Stimulated activated CD8-positive, alpha-beta memory T cell treated with anti-CD3 and anti-CD28 coated beads, Interleukin-2, amount 100 ng/mL, for 1 hour (primary cell): Measurements from ENCODE around the gene MRPS26.
A peak's percentile ranks its signal among the peaks of the same experiment; 100 is the strongest.
"Not testable (repeated sequence)": the region's sequence is repeated elsewhere in the genome, so short reads cannot be mapped to it uniquely, and the experiment has no call there.

Experiments used
- DNase-seq, 2 donors: peaks; one replicate each; pipeline ENCODE4 v3.0.0-alpha.2; 2020; ENCODE audit warnings: low read depth in 2 of 2

Gene MRPS26

DNA sequence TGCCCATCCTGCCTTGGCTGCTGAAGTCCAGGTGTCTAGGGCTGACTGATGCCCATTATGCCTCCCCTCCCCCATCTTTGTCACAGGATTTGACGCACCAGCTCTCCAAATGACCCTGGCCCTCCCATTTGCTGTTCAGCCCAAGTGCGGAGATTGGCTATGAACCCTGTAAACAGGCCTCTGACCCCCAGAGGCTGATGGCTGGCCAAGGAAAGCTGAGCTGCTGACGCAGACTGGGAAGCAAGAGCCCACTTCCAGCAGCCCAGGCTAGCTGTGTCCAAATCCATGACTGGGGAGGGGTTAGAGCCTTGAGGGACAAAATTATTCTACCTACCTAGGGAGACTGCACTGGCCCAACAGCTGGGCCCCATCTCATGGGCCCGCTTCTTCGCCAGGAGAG, 3.2 kb upstream of the MRPS26 start:
- no peak for DNase-seq

DNA sequence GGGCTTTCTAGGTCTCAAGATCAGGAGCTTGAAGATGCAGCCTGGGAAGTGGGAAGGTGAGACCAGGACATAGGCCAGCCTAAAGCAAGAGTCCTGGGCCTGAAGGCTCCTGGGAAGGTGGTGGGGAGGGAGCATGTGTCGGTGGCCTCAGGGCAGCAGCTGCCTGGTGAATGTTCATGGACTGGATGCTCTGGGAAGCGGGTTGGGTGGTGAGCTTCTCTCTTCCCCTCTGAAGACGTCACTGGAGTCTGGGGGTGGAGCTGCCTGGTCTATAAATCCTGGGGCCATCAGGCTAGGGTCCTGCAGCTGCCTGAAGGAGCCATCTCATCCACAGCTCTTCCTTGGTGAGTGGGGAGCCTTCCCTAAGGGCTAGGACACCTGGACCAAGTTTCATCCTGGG, 2.5 kb upstream of the MRPS26 start, which contains the start of gene GNRH2:
Gene GNRH2, plus strand, starts transcription at position 301 of the 400 bp plus-strand sequence. CDS start 793 bp downstream, outside the sequence.
- DNase-seq: no peak

DNA sequence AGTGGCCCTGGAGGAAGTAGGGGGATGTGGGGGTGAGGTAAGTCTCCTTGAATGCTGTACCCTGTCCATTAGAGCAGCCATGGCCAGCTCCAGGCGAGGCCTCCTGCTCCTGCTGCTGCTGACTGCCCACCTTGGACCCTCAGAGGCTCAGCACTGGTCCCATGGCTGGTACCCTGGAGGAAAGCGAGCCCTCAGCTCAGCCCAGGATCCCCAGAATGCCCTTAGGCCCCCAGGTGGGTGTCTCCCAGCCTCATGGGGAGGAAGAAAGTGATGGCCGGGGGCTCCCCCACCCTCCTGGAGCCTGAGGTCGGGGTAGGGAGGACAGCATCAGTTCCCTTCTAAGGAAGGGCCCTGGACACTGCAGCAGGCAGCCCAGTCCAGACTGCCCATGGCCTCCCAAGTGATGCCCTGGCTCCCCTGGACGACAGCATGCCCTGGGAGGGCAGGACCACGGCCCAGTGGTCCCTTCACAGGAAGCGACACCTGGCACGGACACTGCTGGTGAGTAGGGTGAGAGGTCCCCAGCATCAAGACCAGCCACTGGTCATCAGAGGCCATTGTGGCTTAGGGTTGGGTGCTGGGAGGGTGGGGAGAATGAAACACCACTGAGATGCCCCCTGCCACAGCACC, 1.4 kb upstream of the MRPS26 start:
- DNase-seq: no peak

DNA sequence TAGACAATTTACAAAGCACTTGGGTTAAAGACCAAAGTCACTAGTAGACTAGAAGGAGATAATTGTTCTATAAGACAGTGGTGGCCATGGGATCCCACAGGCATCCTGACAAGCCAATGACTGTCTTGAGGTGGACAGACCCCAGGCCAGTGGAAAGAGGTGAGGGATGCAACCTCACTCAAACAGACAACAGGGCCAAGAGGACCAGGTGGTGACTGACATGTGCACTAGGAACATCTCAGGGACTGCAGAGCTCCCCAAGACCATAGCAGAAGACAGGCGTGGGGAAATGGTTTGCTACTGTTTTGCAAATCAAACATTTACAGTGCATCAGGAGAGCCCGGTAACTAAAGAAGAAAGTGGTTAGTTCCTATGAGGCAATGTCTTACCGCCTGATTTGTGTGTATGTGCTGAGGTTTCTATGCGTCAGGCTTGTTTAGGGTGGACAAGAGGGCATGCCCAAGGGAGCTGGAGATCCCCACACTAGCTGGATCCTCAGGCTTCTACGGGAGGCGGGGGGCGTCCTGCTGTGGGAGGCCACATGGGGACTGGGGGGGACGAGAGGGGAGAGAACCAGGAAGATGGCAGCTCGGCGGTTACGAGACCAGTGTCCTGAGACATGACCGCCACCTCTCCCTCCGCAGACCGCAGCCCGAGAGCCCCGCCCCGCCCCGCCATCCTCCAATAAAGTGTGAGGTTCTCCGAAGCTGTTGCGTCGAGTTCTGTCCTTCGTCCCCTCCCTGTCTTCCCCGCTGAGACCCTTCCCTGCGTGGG, 623 bp upstream of the MRPS26 start:
- peak in 1 of 2 donors; percentile 4 for DNase-seq

DNA sequence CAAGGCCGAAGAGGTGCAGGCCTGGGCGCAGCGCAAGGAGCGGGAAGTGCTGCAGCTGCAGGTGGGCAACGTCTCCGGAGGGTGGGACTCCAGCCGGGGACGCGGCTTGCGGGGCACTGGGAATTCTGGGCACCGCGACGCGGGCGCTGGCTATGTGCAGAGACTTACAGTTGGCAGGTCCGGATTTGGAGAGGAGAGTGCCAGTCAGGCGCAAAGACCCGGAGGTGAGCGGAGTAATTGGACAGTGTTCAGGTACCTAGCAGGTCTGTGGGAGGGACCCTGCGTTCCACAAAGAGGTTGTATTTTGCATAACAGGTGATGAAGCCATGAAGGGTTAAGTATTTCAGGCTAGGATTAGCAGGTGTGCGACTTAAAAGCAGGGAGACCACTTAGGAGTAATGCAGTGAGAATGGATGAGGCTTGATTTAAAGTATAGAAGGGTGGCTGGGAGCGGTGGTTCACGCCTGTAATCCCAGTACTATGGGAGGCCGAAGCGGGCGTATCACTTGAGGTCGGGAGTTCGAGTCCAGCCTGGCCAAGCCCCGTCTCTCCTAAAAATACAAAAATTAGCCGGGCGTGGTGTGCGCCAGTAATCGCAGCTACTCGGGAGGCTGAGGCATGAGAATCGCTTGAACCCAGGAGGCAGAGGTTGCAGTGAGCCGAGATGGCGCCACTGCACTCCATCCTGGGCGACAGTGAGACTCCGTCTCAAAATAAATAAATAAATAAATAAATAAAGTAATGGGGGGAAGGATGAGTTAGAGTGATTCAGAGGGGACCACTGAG, 1.0 kb downstream of the MRPS26 start:
- DNase-seq: no peak

DNA sequence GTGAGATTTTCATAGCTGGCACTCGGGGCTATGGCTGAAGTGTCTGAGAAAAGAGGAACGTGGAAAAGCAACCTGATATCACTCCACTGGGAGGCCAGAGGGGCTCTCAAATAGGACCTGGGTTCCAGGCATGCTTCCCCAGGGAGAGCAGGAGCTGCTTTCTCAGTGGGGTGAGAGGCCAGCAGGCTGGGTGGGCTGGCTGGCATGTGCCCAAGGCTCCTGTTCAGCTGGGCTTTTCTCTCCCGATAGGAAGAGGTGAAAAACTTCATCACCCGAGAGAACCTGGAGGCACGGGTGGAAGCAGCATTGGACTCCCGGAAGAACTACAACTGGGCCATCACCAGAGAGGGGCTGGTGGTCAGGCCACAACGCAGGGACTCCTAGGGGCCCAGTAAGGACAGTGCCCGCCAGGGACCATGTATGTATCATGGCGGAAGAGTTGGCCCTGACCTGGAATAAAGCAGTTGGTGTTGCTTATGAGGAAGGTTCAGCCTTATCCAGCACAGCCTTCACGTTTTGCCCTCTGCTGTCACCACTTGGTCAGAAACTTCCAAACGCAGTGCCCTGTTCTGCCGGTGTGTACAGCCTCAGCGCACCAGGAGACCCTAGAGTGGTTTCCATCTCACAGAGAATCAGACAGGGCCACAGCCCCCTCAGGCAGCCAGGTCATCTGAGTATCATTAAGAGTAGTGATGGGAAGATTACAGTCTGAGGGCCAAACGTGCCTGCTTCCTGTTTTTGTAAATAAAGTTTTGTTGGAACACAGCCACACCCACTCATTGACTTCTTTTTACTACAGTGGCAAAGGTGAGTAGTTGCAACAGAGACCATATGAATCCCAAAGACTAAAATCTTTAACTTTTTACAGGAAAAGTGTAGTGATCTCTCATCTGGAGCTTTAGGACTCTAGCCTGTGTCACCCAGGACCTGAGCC, 1.9 kb downstream of the MRPS26 start:
- DNase-seq: no peak

DNA sequence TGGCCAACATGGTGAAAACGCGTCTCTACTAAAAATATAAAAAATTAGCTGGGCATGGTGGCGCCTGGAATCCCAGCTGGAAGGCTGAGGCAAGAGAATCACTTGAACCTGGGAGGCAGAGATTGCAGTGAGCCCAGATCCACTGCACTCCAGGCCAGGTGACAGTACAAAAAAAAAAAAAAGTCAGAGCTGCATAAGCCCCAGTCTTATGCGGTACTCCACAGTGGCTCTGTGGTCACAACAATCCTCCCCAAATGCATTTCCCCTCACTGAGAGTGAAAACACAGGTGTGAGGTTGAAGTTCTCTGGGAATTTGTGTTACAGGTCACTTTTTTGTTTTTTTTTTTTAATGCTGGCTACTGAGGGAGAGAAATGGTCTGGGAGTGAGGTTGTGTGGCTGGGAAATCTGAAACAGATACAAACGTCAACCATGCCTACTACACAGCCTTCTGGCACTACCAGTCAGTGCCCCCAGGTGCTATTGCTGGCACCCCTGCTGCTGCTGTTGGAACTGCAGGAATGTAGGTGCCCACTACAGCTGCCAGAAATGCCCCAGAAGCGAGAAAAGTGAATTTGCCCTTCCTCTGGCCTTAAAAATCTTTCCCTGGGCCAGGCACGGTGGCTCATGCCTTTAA, 5.7 kb downstream of the MRPS26 start:
- no peak for DNase-seq

DNA sequence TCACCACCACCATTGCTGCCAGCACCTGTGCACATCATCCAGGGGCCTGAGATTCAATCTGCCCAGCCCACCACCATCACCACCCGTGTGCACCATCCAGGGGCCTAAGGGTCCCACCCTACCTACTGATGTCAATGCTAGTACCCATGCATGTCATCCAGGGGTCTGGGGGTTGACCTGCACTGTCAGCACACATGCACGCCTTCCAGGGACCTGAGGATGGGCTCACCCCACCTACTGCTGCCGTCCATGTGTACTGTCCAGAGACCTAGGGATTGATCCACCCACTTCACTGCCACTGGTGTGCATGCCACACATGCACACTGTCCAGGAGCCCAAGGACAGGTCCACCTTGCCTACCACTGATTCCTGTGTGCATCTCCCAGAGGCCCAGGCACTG, 13.6 kb downstream of the MRPS26 start:
- no peak for DNase-seq

DNA sequence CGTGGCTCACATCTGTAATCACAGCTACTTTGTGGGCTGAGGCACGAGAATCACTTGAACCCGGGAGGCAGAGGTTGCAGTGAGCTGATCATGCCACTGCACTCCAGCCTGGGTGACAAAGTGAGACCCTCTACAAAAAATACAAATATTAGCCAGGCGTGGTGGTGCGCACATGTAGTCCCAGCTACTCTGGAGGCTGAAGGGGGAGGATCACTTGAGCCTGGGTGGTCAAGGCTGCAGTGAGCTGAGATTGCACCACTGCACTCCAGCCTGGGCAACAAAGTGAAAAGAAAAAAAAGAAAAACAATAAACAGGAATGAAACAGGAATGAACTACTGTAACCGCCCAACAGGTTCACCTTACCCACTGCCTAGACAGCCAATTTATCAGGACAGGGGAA, 18.3 kb downstream of the MRPS26 start:
- DNase-seq: not testable (repeated sequence)

DNA sequence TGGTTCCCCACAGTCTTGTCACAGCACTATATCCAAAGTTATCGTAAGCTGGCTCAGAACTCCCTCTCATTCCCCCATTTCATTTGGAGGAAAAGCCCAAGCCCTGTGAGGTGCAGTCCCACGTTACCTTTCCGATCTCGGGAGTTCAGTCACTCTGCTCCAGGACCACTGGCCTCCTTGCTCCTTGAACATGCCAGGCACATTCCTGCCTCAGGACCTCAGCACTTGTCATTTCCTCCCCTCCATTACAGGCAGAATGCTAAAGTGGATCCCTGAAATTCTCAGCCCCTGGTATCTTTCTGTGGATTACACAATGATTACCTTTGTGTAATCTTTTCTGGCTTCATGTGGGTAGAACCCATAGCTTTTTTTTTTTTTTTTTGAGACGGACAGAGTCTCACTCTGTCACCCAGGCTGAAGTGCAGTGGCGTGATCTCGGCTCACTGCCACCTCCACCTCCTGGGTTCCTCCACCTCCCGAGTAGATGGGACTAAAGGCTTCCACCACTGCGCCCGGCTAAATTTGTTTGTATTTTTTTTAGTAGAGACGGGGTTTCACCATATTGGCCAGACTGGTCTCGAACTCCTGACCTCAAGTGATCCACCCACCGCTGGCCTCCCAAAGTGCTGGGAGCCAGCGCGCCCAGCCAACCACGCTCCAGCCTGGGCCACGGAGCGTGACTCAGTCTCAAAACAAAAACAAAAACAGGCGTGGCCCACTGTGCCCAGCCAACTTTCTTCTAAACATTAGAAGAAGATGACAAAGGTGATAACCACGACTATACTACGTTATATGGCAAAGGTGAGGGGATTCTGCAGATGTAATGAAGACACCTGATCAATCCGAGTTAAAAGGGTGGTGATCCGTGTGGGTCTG, 21.5 kb downstream of the MRPS26 start:
- DNase-seq: no peak

DNA sequence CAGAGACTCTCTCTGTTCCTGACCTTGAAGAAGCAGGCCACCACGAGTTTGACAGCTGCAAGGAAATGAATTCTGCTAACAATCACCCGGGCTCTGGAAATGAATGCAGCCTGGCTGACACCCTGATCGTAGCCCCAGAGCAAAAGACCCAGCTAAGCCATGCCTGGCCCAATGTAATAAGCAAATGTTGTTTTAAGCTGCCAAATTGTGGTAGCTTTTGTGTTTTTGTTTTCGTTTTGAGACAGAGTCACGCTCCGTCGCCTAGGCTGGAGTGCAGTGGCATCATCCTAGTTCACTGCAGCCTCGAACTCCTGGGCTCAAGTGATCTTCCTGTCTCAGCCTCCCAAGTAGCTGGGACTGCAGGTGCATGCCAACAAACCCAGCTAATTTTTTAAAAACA, 22.2 kb downstream of the MRPS26 start:
- DNase-seq: no peak

DNA sequence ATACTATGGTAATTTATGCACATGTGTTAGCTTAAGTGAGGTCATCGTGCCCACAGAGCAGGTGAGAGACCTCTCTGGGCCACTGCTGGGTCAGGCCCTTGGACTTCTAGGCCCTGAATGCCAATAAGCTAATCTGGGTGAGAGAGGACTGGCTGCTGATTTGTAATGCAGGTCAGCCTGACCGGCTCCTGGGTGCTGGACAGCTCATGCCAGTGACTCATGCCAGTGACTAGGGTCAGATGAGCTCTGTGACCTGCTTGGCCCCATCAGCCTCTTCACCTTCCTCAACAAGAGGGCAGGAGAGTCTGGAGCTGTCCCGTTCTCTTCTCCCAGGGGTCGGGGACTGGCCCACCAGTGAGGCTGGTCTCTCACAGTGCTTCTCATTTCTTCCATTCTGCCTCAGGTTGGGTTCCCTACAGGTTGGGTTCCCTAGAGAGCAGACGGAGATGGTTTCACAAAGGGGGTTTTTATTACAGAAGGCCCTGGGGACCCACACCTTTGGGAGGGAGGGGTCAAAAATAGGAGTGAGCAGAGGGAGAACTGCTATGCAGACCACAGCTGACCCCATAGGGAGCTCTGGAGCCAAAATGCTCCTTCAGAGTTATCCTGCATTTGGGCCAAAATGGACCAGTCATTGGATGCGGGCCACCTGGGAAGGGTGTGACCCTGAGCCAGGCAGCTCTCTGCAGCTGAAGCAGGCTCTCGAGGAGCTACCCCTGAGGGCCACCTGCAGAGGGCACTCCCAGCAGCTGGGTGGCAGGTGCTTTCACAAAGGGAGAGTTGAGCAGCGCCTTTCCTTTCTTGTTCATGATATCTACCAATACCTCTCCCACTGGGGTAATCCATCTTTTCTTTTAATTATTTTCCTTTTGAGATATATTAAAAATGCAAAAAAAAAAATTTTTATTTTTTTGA, 23.4 kb downstream of the MRPS26 start:
- DNase-seq: no peak

DNA sequence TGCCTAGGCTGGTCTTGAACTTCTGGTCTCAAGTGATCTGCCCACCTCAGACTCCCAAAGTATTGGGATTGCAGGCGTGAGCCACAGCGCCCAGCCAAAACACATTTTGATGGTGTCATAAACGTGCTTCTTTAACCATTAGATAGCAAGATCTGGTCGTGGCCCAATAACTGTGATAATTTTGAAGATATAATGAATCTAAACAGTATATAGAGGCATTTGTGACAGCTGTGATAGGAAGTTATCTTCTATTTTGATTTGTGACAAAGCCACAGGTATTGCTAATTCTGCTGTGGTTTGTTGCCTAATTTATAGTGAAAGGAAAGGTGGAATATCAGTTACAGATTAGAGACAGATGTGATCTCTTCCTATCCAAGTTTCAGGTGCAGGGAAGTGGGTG, 24.9 kb downstream of the MRPS26 start:
- no peak for DNase-seq

DNA sequence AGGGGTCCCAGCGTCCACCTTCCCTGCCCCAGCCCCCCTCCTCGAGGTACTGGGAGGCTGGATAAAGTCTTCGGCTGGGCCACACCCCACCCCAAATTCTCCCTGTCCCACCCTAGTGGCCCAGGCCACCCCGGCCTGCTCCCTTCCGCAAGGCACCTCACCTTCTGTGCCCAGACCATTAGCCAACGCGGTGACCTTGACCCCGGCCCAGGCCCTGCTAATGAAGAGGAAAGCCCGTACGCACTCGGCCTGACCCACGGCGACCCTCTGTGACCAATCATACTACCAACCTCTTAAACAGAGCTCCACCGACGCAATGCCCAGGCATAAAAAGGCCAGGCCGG, 25.4 kb downstream of the MRPS26 start:
- DNase-seq: no peak

DNA sequence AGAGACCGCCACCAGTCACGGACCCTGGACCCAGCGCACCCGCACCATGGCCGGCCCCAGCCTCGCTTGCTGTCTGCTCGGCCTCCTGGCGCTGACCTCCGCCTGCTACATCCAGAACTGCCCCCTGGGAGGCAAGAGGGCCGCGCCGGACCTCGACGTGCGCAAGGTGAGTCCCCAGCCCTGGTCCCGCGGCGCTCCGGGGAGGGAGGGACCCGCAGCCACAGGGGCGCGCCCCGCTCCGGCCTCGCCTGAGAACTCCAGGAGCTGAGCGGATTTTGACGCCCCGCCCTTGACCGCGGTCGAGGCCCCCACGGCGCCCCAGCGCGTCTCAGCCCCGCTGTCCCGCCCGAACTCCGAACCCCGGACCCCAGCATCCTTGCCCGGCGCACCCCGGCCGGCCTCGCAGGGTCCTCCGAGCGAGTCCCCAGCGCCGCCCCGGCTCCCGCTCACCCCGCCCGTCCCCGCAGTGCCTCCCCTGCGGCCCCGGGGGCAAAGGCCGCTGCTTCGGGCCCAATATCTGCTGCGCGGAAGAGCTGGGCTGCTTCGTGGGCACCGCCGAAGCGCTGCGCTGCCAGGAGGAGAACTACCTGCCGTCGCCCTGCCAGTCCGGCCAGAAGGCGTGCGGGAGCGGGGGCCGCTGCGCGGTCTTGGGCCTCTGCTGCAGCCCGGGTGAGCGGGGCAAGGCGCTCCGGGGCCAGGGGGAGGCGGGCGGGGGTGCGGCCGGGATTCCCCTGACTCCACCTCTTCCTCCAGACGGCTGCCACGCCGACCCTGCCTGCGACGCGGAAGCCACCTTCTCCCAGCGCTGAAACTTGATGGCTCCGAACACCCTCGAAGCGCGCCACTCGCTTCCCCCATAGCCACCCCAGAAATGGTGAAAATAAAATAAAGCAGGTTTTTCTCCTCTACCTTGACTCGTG, 26.0 kb downstream of the MRPS26 start, which contains the start of gene OXT:
Gene OXT, plus strand, starts transcription at position 11 of the 920 bp plus-strand sequence. Its CDS starts 36 bp downstream, at position 47.
- DNase-seq: peak; percentile 44 to 54

DNA sequence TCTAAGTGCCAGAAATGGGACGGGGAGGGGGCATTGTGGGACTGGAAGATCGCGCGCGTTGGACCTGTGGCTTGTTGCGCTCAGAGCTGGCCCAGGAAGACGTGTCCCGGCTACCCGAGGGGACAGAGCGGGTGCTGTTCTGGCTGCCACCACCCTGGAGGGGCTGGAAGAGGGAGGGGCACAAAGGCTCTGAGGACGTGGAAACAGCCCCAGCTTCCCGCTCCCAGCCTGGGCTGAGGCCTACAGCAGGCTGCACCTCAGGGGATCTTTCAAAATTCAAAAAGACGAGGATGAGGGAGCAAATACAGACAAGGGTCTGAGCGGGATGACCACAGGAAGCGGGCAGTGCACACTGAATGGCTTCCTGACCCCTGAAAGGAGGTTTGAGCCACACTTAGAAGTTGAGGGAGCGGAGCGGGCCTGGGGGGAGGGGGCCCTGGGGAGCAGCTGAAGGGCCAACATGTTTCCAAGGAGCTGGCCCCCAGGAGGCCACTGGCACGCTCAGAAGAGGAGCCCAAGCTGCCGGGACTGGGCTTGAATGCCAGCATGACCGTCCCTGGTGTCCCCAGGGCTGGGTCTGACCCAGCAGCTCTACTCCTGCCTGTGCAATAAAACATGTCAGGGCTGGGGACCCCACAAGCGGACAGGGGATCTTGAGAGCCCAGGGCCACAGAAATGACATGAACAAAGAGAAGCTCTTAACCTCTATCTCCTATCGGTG, 26.8 kb downstream of the MRPS26 start:
- no peak for DNase-seq

DNA sequence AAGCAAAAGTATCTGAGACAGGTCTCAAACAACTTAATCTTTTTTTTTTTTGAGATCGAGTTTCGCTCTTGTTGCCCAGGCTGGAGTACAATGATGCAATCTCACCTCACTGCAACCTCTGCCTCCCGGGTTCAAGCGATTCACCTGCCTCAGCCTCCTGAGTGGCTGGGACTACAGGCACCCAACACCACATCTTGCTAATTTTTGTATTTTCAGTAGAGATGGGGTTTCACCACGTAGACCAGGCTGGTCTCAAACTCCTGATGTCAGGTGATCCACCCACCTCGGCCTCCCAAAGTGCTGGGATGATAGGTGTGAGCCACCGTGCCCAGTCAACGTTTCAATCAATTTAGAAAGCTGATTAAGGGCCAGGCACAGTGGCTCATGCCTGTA, 27.4 kb downstream of the MRPS26 start:
- not testable (repeated sequence) for DNase-seq
